Measurements from ENCODE around the gene PTPN6.

GRCh38 chr12:6942331-6942665 is 8.9 kb upstream of the PTPN6 start:
- TF ChIP-seq, protein P1, sequence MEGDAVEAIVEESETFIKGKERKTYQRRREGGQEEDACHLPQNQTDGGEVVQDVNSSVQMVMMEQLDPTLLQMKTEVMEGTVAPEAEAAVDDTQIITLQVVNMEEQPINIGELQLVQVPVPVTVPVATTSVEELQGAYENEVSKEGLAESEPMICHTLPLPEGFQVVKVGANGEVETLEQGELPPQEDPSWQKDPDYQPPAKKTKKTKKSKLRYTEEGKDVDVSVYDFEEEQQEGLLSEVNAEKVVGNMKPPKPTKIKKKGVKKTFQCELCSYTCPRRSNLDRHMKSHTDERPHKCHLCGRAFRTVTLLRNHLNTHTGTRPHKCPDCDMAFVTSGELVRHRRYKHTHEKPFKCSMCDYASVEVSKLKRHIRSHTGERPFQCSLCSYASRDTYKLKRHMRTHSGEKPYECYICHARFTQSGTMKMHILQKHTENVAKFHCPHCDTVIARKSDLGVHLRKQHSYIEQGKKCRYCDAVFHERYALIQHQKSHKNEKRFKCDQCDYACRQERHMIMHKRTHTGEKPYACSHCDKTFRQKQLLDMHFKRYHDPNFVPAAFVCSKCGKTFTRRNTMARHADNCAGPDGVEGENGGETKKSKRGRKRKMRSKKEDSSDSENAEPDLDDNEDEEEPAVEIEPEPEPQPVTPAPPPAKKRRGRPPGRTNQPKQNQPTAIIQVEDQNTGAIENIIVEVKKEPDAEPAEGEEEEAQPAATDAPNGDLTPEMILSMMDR (IDR thresholded peaks at IDR 0.05), result no peak
- TF ChIP-seq EZH2phosphoT487 (IDR thresholded peaks at IDR 0.05) (no peak), EZH2 (IDR thresholded peaks at IDR 0.05) (no peak)

All from neural progenitor cell (in vitro differentiated cells).